Stimulated activated CD4-positive, alpha-beta T cell treated with anti-CD3 and anti-CD28 coated beads, Interleukin-4, amount 100 ng/mL, for 48 hours (primary cell): ENCODE measurements around the gene DEFB129.
"Not testable (repeated sequence)": the region's sequence is repeated elsewhere in the genome, so short reads cannot be mapped to it uniquely, and the experiment has no call there.

Experiments used
- DNase-seq, 2 donors: peaks; one replicate each; pipeline ENCODE4 v3.0.0-alpha.2; 2020; ENCODE audit warnings: low read depth in 2 of 2

DEFB129 gene

GRCh38 chr20:253447-253846, 26.4 kb downstream of the DEFB129 start:
- not testable (repeated sequence) for DNase-seq

- no peak for DNase-seq
These were observed 30.4 kb downstream of the DEFB129 start, which contains the start of gene DEFB132 for GRCh38 chr20:257419-257818. TSS of gene DEFB132 (plus strand) at chr20:257724. CDS start at chr20:257779, 55 bp downstream.

GRCh38 chr20:258269-258858, 31.3 kb downstream of the DEFB129 start:
- no peak for DNase-seq

- DNase-seq: no peak
These were observed 31.9 kb downstream of the DEFB129 start for GRCh38 chr20:258963-259362.

- no peak for DNase-seq
These were observed 32.9 kb downstream of the DEFB129 start for GRCh38 chr20:259981-260380.

- DNase-seq: no peak
These were observed 36.6 kb downstream of the DEFB129 start for GRCh38 chr20:263701-264100.

GRCh38 chr20:266596-267562, 39.8 kb downstream of the DEFB129 start:
- peak; percentile 88 to 94 for DNase-seq

GRCh38 chr20:270517-270916, 43.5 kb downstream of the DEFB129 start:
- no peak for DNase-seq

- DNase-seq: no peak
These were observed 44.0 kb downstream of the DEFB129 start for GRCh38 chr20:271069-271468.

GRCh38 chr20:271528-271927, 44.5 kb downstream of the DEFB129 start:
- DNase-seq: no peak

GRCh38 chr20:272718-273117, 45.7 kb downstream of the DEFB129 start:
- DNase-seq: no peak

GRCh38 chr20:273884-274283, 46.8 kb downstream of the DEFB129 start:
- DNase-seq: no peak

GRCh38 chr20:275791-276190, 48.7 kb downstream of the DEFB129 start:
- DNase-seq: no peak

- no peak for DNase-seq
These were observed 49.8 kb downstream of the DEFB129 start for GRCh38 chr20:276620-277495.

GRCh38 chr20:277496-277781, 50.4 kb downstream of the DEFB129 start:
- DNase-seq: no peak

- no peak for DNase-seq
These were observed 51.1 kb downstream of the DEFB129 start for GRCh38 chr20:278181-278580.

GRCh38 chr20:278607-279571, 51.8 kb downstream of the DEFB129 start:
- no peak for DNase-seq
